Stomach (tissue), 4 donors: ENCODE data around the gene DCLRE1A.

Source experiments
- POLR2A ChIP-seq, 4 donors: fragments of 450-650 bp; IDR thresholded peaks; one replicate each; pipeline ENCODE4 v1.6.1; 2016; ENCODE audit warnings: antibody characterized with exemption in 4 of 4, control low read depth in 2 of 4, mild to moderate bottlenecking in 1 of 4, moderate library complexity in 1 of 4
- TF ChIP-seq, protein P1 (sequence below), 7 experiments: fragments of 450-650 bp in 4 of 7; fragments of 200-600 bp in 3 of 7; sonication (generic) in 3 of 7; IDR thresholded peaks; one replicate each; pipeline ENCODE4 v1.5.1; 2016 to 2019; ENCODE audit warnings: antibody characterized with exemption in 7 of 7, control low read depth in 2 of 7, mild to moderate bottlenecking in 1 of 7

DNA sequence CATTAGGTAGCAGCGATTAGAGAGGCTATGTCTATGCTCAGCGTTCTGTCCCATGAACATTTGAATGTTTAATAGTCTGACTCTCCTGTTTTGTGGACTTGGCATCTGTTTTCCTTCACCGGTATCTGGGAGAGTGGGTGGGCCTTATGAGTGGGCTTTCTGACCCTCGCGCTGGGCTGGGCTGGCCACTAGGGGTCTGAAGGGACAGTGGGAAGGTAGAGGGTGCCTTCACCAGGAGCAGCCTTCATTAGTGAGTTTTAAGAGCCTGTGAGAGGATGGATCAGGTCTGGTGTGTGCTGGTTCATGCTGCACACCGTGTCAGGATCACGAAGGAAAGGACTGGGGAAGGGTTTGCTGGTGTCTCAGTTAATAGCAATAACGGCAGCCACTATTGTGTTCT is 33.4 kb downstream of the DCLRE1A start:
- TF ChIP-seq, protein P1, sequence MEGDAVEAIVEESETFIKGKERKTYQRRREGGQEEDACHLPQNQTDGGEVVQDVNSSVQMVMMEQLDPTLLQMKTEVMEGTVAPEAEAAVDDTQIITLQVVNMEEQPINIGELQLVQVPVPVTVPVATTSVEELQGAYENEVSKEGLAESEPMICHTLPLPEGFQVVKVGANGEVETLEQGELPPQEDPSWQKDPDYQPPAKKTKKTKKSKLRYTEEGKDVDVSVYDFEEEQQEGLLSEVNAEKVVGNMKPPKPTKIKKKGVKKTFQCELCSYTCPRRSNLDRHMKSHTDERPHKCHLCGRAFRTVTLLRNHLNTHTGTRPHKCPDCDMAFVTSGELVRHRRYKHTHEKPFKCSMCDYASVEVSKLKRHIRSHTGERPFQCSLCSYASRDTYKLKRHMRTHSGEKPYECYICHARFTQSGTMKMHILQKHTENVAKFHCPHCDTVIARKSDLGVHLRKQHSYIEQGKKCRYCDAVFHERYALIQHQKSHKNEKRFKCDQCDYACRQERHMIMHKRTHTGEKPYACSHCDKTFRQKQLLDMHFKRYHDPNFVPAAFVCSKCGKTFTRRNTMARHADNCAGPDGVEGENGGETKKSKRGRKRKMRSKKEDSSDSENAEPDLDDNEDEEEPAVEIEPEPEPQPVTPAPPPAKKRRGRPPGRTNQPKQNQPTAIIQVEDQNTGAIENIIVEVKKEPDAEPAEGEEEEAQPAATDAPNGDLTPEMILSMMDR (IDR thresholded peaks at IDR 0.05), result no peak
- no peak for TF ChIP-seq POLR2A (IDR thresholded peaks at IDR 0.05)
